SH-SY5Y (cell line): ENCODE measurements around the gene ENOX2.

Experiments used
- GATA2 ChIP-seq: IDR thresholded peaks from 2 replicates; pipeline ENCODE4 v1.6.1; 2011; ENCODE audit warnings: mild to moderate bottlenecking, low read depth, low read length
- GATA3 ChIP-seq: IDR thresholded peaks from 2 replicates; pipeline ENCODE4 v1.6.1; 2011; ENCODE audit warnings: low read depth, mild to moderate bottlenecking, low read length, moderate library complexity

DNA sequence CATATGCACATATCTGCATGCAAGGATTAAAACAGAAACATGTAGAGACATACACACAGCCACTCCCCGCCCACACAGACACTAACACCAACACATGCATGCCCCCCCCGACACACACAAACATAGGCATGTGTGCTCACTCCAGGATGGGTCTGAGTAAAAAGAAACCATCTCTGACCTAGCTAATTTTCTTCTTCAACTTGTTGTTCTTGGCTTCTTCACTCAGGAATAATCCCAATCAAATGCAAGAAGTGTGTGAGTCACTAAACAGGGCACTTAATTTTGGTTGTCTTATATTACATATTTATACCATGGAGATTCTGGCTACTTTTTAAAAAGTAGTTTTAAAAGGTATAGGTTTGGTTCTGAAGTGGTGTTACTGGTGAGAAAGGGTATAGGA lies 28.3 kb downstream of the ENOX2 start:
- TF ChIP-seq GATA2 (no peak), GATA3 (no peak)
